CD8-positive, alpha-beta memory T cell (primary cell): ENCODE data around the gene TNNI2. TPM values are rescaled to one million over a fixed set of nuclear protein-coding genes. Genes with fewer than 3 reads are reported as not detected.

Experiments
- CTCF ChIA-PET: fragments of 350-600 bp; sonication (Branson Sonifier 250); formaldehyde crosslinking; loops from one replicate; lab custom pipeline; 2021; ENCODE audit warnings: antibody characterized with exemption; lab: Charles Lee
- POLR2A ChIA-PET: fragments of 350-600 bp; sonication (Branson Sonifier 250); formaldehyde crosslinking; loops from one replicate; lab custom pipeline; 2021; ENCODE audit warnings: antibody characterized with exemption; lab: Charles Lee
- DNase-seq, 5 donors: peaks; one replicate each; pipeline versions ENCODE4 v3.0.0 to v3.0.0-alpha.2; 2020 to 2022; ENCODE audit warnings: mixed read lengths in 1 of 5
- H3K27ac ChIP-seq: one replicate; pipeline ENCODE4 v1.7.0; 2013; ENCODE audit warnings: low read depth, mild to moderate bottlenecking, low read length, moderate library complexity
- H3K27me3 ChIP-seq: 2 replicates; pipeline ENCODE4 v1.7.0; 2013; ENCODE audit warnings: low read length, mild to moderate bottlenecking; ENCODE audit not compliant: insufficient read depth, poor library complexity, severe bottlenecking
- H3K36me3 ChIP-seq: 2 replicates; pipeline ENCODE4 v1.7.0; 2013; ENCODE audit warnings: mild to moderate bottlenecking, low read length, moderate library complexity; ENCODE audit not compliant: insufficient read depth
- H3K4me1 ChIP-seq: 2 replicates; pipeline ENCODE4 v1.7.0; 2013; ENCODE audit warnings: mild to moderate bottlenecking, low read length, moderate library complexity; ENCODE audit not compliant: insufficient read depth
- H3K4me3 ChIP-seq: 2 replicates; pipeline ENCODE4 v1.7.0; 2013; ENCODE audit warnings: mild to moderate bottlenecking, low read length
- H3K9me3 ChIP-seq: 2 replicates; pipeline ENCODE4 v1.7.0; 2013; ENCODE audit warnings: mild to moderate bottlenecking, low read length
- H3K27ac Mint-ChIP-seq, 8 donors: one replicate each; pipeline ENCODE4 v1.8.0; 2020 to 2021; ENCODE audit warnings: mixed read lengths in 8 of 8, mild to moderate bottlenecking in 6 of 8, inconsistent platforms in 3 of 8, moderate library complexity in 3 of 8
- H3K27me3 Mint-ChIP-seq, 2 donors: one replicate each; pipeline ENCODE4 v1.8.0; 2020 to 2021; ENCODE audit warnings: mixed read lengths in 2 of 2, mild to moderate bottlenecking in 1 of 2, moderate library complexity in 1 of 2
- H3K36me3 Mint-ChIP-seq, 3 donors: one replicate each; pipeline ENCODE4 v1.8.0; 2020 to 2021; ENCODE audit warnings: mixed read lengths in 3 of 3, inconsistent platforms in 1 of 3, mild to moderate bottlenecking in 1 of 3
- H3K4me1 Mint-ChIP-seq, 3 donors: one replicate each; pipeline ENCODE4 v1.8.0; 2020 to 2021; ENCODE audit warnings: mixed read lengths in 3 of 3, inconsistent platforms in 1 of 3, mild to moderate bottlenecking in 1 of 3
- H3K4me3 Mint-ChIP-seq, 7 donors: one replicate each; pipeline ENCODE4 v1.8.0; 2020 to 2021; ENCODE audit warnings: mixed read lengths in 7 of 7, mild to moderate bottlenecking in 6 of 7, moderate library complexity in 4 of 7, inconsistent platforms in 2 of 7
- H3K9me3 Mint-ChIP-seq, 5 donors: one replicate each; pipeline ENCODE4 v1.8.0; 2020 to 2022; ENCODE audit warnings: mixed read lengths in 5 of 5, mild to moderate bottlenecking in 3 of 5, moderate library complexity in 2 of 5, inconsistent platforms in 1 of 5
- polyA plus RNA-seq: library from polyadenylated mRNA; unstranded; fragments of 300-500 nt; fragmentation: Illumina TruSeq; gene quantifications from one replicate; pipeline ENCODE4 v1.2.3, GENCODE V29; 2021
- total RNA-seq, 2 experiments: library from RNA; stranded (reverse); gene quantifications; one replicate each; pipeline ENCODE4 v1.2.3, GENCODE V29; 2021

TNNI2 gene
- total and polyA plus RNA-seq, 3 experiments from 2014 or later: 0.33 TPM; not detected in 2

DNA sequence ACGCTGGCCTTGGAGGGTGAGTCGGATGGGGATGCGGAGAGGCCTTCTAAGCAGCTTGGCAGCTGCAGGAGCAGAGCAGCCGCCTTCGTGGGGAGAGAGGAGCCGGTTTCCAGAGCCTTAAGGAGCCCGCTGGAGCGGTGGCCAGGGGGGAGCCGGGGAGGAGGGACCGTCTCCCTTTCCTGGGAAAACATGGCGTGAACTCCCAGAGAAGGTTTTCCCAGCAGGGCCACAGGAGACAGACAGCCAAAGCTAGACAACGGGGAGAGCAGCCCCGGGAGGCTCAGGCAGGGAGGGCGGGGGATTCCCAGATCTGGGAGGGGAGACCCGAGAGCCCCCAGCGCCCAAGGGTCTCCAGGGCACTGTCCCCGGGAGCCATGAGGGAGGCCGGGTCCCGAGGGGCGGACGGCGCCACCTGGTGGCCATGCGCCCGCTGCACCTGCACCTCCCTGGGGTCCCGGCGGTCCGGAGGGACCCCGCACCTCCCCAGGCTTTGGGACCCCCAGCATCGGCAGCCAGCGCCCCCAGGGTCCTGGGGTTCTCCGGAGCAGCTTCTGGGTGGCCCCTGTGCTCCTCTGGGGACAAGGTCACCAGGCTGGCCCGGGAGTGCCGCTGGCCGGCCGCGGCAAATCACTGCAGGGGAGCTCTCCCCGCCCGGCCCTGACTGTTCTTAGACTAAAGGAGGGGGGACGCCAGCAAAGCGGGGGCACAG lies 6.4 kb upstream of the TNNI2 start:
- ChIA-PET CTCF (interaction anchor here (0.7 to 7.7 kb wide), 41 partner anchors 10 to 323 kb away, joined by 3 to 286 read pairs (median 5); partner anchors contain the start of genes KRTAP5-6 and LSP1), POLR2A (interaction anchor here (0.6 to 2.5 kb wide), 2 partner anchors 57 to 138 kb away, joined by 3 to 14 read pairs; no protein-coding TSS in a partner anchor)
- Mint-ChIP-seq H3K4me1 (peaks cover 0 to 2% (median 0%) of the 10 kb centered on the region in 3 donors), H3K4me3 (no peak overlapping the region), H3K27me3 (peaks cover 15% of the 10 kb centered on the region in 2 donors), H3K9me3 (no peaks in the 10 kb centered on the region), H3K27ac (peak overlapping the region in 1 of 8 donors; percentile 15), H3K36me3 (no peaks in the 10 kb centered on the region)
- Histone ChIP-seq H3K27me3 (no peaks in the 10 kb centered on the region), H3K36me3 (no peaks in the 10 kb centered on the region), H3K4me1 (peaks cover 1% of the 10 kb centered on the region), H3K9me3 (no peaks in the 10 kb centered on the region), H3K27ac (no peak overlapping the region), H3K4me3 (no peak overlapping the region)
- DNase-seq: peak; percentile 57 to 73 (median 67)

DNA sequence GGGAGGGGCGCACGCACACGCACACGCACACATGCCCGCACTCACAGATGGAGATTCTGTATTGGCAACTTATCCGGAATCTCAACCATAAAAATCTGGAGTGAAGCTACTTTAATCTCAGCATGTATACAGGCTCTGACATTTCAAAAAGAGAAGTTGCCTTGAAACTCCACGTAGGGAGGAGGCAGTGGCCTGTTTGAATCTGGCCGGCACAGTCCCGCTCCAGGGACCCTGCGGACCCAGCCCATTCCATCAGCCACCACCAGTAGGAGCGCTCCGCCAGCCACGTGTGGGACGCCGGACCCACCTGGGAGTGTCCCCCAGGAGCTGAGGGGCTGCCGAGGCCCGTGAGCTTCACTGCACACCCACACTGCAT lies 5.9 kb upstream of the TNNI2 start:
- CTCF ChIA-PET: interaction anchor here (0.7 to 7.7 kb wide), 41 partner anchors 10 to 323 kb away, joined by 3 to 286 read pairs (median 5); partner anchors contain the start of genes KRTAP5-6 and LSP1
- H3K36me3 Mint-ChIP-seq: no peaks in the 10 kb centered on the region

DNA sequence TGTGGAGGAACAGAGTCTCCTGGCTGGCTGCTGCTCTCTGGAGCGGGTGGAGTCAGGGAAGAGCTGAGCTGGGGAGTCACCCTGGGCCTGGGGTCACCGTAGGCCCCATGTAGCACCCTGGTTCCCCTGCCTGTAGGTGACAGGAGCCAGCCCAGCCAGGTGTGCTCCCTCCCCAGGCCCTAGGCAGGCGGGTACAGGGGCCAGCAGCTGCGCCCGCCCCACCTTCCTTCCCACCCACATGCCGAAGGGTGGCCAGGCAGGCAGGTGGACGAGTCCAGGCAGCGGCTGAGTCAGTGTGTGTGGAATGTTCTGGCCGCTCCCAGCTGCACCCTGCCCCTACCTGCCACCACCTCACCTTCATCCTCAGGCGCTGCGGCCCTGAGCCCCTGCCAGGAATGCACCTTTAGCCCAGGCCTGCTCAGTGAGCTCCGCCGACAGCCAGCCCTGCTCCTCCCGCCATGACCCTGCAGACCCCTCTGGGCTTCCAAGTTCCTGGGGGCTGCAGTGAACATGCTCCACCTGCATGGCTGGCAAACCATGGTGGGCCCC lies 4.6 kb upstream of the TNNI2 start:
- H3K9me3 Mint-ChIP-seq: no peaks in the 10 kb centered on the region
- Histone ChIP-seq H3K36me3 (no peaks in the 10 kb centered on the region), H3K27ac (no peak overlapping the region), H3K9me3 (no peaks in the 10 kb centered on the region), H3K4me1 (peaks cover 10% of the 10 kb centered on the region), H3K27me3 (no peaks in the 10 kb centered on the region), H3K4me3 (no peak overlapping the region)
- CTCF ChIA-PET: interaction anchor here (0.8 to 7.7 kb wide), 19 partner anchors 13 to 318 kb away, joined by 3 to 286 read pairs (median 10); partner anchors contain the start of genes LSP1 and MRPL23
- H3K4me3 Mint-ChIP-seq: no peak overlapping the region
- POLR2A ChIA-PET: interaction anchor here (2.5 kb wide), 1 partner anchor 140 kb away, joined by 14 read pairs; no protein-coding TSS in a partner anchor
- no peaks in the 10 kb centered on the region for H3K36me3 Mint-ChIP-seq
- H3K27ac Mint-ChIP-seq: no peak overlapping the region
- H3K27me3 Mint-ChIP-seq: peaks cover 6 to 9% of the 10 kb centered on the region in 2 donors
- peak in 1 of 5 donors; percentile 45 for DNase-seq
- peaks cover 0 to 6% (median 4%) of the 10 kb centered on the region in 3 donors for H3K4me1 Mint-ChIP-seq

More for the DNA sequence above, 5.9 kb upstream of the TNNI2 start:
- POLR2A ChIA-PET: interaction anchor here (0.5 to 2.5 kb wide), 3 partner anchors 32 to 139 kb away, joined by 3 to 14 read pairs (median 3); no protein-coding TSS in a partner anchor
- Histone ChIP-seq H3K27me3 (no peaks in the 10 kb centered on the region), H3K9me3 (no peaks in the 10 kb centered on the region), H3K4me3 (no peak overlapping the region), H3K4me1 (peaks cover 7% of the 10 kb centered on the region), H3K36me3 (no peaks in the 10 kb centered on the region), H3K27ac (no peak overlapping the region)
- Mint-ChIP-seq H3K27me3 (peaks cover 10% of the 10 kb centered on the region in 2 donors), H3K9me3 (no peaks in the 10 kb centered on the region), H3K27ac (no peak overlapping the region), H3K4me1 (peaks cover 0 to 4% (median 4%) of the 10 kb centered on the region in 3 donors), H3K4me3 (no peak overlapping the region)
- peak in 1 of 5 donors; percentile 47 for DNase-seq

DNA sequence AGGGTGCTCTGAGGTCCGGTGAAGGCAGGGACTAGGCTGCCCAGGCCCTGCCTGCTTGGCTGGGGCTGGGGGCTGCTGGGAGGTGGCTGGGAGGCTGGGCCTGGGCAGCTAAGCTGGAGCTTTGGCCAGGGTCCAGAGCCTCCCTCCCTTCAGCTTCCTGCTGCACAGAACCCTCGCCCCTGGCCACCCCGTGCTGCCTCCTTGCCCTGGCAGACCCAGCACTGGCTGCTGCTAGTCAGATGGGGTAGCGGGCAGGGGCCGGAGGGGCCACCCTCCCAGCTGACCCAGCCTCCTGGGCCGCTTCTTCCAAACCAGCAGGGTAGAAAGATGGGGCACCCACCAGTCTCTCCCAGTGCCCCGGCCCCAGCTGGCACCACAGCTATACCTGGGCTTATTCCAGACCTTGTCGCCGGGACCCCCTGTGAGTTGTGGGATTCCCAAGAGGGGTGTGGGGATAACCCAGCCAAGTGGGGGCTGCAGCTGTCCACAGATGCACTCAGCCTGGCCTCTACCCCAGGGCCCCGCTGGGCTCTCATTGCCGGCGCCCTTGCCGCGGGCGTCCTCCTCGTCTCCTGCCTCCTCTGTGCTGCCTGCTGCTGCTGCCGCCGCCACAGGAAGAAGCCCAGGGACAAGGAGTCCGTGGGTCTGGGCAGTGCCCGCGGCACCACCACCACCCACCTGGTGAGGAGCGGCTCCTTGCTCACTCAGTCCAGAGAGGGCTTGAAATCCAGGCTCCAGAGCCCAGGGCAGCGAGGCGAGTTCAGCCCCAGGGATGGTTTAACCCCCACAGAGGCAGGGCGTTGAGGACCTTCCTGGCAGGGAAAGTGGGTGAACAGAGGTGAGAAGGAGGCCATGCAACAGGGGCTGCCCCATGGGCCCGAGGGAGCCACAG lies 3.8 kb upstream of the TNNI2 start, which contains the start of gene SYT8:
TSS of gene SYT8 (plus strand) at position 212 of the 892 bp plus-strand sequence. CDS start at position 328, 116 bp downstream.
- H3K36me3 Mint-ChIP-seq: no peaks in the 10 kb centered on the region
- Histone ChIP-seq H3K36me3 (no peaks in the 10 kb centered on the region), H3K27me3 (no peaks in the 10 kb centered on the region), H3K4me1 (peaks cover 13% of the 10 kb centered on the region), H3K9me3 (no peaks in the 10 kb centered on the region), H3K4me3 (no peak within 1 kb of the TSS), H3K27ac (no peak within 1 kb of the TSS)
- CTCF ChIA-PET: interaction anchor here (0.8 to 7.7 kb wide), 13 partner anchors 12 to 317 kb away, joined by 3 to 286 read pairs (median 13); partner anchors contain the start of genes LSP1 and MRPL23
- peaks cover 6 to 14% (median 10%) of the 10 kb centered on the region in 3 donors for H3K4me1 Mint-ChIP-seq
- H3K4me3 Mint-ChIP-seq: no peak within 1 kb of the TSS
- H3K27me3 Mint-ChIP-seq: peaks cover 6 to 9% of the 10 kb centered on the region in 2 donors
- H3K9me3 Mint-ChIP-seq: no peaks in the 10 kb centered on the region
- no peak within 1 kb of the TSS for H3K27ac Mint-ChIP-seq
- no peak for DNase-seq
- POLR2A ChIA-PET: no interaction called here

DNA sequence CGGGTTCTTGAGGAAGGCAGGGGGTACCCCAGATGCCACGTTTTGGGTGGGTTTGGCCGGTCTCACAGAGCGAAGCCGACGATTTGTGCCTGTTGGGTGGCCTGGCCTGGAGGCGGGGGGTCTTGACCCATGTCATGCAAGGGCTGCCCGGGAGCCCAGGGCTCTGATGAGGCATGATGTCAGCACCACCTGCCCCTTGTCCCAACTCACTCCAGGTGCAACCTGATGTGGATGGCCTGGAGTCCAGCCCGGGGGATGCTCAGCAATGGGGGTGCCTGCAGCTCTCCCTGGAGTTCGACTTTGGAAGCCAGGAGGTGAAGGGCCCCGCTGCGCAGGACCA lies 3.1 kb upstream of the TNNI2 start:
- H3K27me3 ChIP-seq: no peaks in the 10 kb centered on the region
- H3K36me3 Mint-ChIP-seq: no peaks in the 10 kb centered on the region
- H3K27ac ChIP-seq: no peak overlapping the region
- H3K27ac Mint-ChIP-seq: no peak overlapping the region
- no peaks in the 10 kb centered on the region for H3K36me3 ChIP-seq
- H3K4me1 ChIP-seq: peaks cover 13% of the 10 kb centered on the region
- ChIA-PET CTCF (interaction anchor here (1.0 to 7.7 kb wide), 10 partner anchors 18 to 316 kb away, joined by 3 to 286 read pairs (median 9); partner anchors contain the start of gene LSP1), POLR2A (no interaction called here)
- H3K27me3 Mint-ChIP-seq: peaks cover 6 to 8% of the 10 kb centered on the region in 2 donors
- no peaks in the 10 kb centered on the region for H3K9me3 ChIP-seq
- H3K4me3 Mint-ChIP-seq: no peak overlapping the region
- no peaks in the 10 kb centered on the region for H3K9me3 Mint-ChIP-seq
- DNase-seq: no peak
- H3K4me1 Mint-ChIP-seq: peaks cover 6 to 16% (median 10%) of the 10 kb centered on the region in 3 donors
- H3K4me3 ChIP-seq: no peak overlapping the region

DNA sequence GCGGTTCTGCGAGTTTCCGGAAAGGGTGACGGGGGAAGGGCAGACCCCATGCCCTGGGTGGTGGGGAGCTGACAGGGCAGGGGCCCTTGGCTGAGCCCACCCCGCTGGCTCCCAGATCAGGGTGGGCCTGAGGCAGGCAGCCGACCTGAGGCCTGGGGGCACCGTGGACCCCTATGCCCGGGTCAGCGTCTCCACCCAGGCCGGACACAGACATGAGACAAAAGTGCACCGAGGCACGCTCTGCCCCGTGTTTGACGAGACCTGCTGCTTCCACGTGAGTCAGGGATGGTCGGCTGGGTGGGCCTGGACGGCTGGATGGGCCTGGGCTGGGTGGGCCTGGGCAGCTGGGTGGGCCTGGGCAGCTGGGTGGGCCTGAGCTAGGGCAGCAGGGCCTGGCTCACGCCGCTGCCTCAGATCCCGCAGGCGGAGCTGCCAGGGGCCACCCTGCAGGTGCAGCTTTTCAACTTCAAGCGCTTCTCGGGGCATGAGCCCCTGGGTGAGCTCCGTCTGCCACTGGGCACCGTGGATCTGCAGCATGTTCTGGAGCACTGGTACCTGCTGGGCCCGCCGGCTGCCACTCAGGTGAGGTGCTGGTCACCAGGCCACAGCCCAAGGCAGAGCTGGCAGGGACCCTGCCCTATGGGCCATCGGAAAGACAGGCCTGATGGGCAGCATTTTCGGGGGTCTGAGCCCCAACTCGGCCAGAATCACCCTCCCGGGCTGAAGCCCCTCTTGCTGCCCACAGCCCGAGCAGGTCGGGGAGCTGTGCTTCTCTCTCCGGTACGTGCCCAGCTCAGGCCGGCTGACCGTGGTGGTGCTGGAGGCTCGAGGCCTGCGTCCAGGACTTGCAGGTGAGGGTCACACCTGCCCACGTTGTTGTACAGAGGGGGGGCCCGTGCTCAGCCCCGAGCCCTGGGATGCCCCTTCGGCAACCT lies 2.5 kb upstream of the TNNI2 start:
- Histone ChIP-seq H3K4me3 (no peak overlapping the region), H3K9me3 (no peaks in the 10 kb centered on the region), H3K27ac (no peak overlapping the region), H3K36me3 (no peaks in the 10 kb centered on the region), H3K4me1 (peaks cover 13% of the 10 kb centered on the region), H3K27me3 (no peaks in the 10 kb centered on the region)
- Mint-ChIP-seq H3K27ac (no peak overlapping the region), H3K4me3 (no peak overlapping the region), H3K36me3 (no peaks in the 10 kb centered on the region), H3K9me3 (no peaks in the 10 kb centered on the region), H3K4me1 (peaks cover 6 to 23% (median 10%) of the 10 kb centered on the region in 3 donors), H3K27me3 (peaks cover 6 to 8% of the 10 kb centered on the region in 2 donors)
- ChIA-PET CTCF (interaction anchor here (0.7 to 7.7 kb wide), 12 partner anchors 15 to 316 kb away, joined by 3 to 286 read pairs (median 4); partner anchors contain the start of gene LSP1), POLR2A (no interaction called here)
- DNase-seq: peak in 1 of 5 donors; percentile 38
